Measurements from ENCODE around the gene ZSCAN22.

Gene ZSCAN22

DNA sequence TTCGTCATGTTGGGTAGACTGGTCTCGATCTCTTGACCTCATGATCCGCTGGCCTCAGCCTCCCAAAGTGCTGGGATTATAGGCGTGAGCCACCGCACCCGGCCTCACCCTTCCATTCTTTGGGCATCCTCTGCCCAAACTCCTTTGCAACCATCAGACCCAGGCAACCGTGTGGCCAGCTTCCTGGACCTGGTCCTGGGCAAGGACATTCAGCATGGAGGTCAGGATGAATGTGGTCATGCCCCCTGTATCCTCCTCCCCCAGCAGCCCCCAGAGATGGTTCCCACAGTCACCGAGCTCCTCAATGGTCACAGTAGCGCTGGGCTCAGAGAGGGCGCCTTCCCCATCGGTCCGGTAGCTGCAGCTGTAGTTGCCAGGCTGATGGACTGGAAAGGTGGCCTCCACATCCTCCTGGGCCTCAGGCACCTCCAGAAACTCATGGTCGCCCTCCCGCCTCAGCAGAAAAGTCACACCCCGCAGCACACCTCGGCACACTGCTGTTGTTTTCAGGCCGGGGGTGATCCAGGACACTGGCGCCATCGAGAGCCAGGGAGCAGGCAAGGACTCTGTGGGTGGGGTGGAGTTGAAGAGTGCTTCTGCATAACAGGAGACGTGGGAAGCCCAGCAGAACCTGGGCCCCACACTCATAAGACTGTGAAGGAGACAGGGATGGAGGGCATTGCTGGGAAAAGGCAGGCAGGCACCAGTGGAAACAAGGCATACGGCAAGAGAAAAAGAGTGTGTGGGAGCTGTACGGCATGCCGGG, 25.4 kb downstream of the ZSCAN22 start:
- no peak for DNase-seq

DNA sequence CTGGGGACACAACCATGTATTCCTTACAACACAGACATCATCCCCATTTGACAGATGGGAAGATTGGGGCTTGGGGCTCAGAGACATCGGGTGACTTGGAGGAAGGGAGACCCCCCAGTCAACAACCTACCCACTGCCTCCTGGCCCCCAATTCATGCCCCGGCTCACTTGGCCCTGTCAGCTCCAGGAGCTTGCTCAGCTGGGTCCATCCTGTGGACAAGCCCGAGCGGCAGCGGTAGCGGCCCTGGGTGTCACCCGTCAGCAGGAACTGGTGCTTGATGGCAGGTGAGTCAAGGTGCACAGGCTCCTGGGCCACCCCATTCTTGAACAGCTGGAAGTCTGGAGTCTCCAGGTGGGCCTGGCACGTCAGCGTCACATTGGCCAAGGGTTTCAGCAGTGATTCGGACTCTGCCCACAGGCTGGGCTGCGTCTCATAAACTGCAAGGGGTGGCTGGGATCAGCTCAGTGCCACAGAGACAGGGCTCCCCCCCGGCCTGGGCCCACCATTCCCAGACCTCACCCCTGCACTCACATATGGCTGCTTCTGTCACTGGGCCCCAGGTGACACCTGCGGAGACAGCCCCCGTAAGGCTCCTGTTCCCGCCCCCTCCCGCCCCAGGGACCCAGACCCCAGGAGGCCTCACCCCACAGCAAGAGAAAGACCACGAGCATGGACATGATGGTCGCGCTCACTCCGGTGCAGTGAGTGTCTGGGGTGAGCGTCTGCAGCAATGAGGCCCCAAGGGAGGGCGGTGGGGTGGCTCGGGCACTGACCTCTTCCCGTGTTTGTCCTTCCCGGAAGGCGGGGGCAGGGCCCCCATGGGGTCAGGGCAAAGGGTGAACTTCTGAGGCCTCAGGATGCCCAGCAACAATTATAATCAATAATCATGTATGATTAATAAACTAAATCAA, 26.2 kb downstream of the ZSCAN22 start, which contains the start of gene A1BG:
Gene A1BG (minus strand): TSS at position 733 of the 912 bp plus-strand sequence. CDS start 55 bp downstream, at position 678.
- no peak for DNase-seq

DNA sequence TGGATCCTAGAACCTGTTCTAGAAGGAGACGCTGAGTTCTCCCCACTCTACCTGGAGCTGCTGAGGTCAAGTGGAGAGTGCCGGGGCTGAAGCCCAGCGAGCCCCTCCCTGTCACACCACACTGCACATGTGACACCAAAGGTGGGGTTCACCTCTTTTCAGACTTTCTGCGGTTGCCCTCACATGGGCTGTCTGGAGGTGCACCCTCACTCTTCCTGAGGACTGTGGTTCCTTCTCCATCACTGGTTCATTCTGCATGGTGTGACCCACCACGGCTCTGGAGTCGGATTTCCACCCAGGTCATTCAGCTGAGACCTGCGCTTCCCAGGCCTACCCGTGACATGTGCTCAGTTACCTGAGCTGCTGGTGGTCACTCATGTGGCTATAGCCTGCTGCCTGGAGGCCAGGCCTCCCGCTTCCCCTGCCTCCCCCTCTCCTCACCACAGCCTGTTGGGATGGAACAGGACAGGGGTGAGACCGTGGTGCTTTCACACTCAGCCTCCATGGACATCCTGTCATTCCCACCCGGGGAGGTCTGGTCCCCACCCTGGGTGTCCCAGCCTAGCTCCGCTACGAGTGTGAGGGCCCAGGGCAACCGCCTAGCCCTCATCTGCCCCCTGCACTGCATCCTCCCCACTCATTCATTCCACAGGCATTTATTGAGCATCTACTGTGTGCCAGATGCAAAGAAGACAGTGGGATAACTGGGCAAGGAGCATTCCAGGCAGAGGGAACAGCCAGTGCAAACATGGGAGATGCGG, 27.1 kb downstream of the ZSCAN22 start:
- DNase-seq = no peak

DNA sequence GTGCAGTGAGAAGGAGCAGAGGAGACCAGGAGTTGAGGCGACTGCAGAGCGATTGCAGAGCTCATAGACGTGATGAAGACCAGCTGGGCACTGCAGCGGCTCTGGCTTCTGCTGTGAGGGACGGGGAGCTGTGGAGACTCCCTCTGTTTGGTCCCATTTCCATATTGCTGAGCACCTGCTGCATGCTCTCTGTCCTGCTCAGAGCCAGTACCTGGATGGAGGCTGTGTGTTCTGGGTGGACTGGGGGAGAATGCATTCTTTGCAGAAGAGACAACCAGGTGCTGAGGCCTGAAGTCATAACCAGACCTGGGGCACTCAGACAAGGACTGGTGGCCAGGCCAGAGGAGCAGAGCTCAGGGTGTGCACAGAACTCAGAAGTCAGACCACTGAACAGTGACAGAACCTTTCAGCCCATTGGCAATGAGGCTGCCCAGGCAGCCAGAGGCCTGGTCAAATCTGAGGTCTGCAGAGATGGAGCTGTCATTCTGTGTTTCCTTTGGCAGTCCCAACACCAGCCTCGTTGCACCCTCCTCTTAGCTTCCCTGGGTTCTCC, 27.8 kb downstream of the ZSCAN22 start:
- no peak for DNase-seq

DNA sequence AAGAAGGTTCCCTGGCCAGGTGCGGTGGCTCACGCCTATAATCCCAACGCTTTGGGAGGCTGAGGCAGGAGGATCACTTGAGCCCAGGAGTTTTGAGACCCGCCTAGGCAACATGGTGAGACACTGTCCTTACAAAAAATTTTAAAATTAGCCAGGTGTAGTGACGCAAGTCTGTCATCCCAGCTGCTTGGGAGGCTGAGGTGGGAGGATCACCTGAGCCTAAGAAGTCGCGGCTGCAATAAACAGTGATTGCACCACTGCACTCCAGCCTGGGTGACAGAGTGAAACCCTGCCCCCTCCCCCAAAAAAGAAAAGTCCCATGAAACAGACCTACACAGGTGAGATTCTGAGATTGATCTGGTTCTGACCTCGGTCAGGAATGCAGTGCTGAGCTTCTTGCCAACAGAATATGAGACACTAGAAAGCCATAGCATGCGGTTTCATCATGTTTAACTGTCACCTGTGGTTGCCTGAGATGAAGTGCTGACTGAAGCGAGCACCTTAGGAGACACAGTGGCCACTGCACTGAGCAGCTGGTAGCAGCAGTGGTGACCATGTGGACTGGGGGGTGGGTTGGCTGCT, 28.5 kb downstream of the ZSCAN22 start:
- no peak for DNase-seq

DNA sequence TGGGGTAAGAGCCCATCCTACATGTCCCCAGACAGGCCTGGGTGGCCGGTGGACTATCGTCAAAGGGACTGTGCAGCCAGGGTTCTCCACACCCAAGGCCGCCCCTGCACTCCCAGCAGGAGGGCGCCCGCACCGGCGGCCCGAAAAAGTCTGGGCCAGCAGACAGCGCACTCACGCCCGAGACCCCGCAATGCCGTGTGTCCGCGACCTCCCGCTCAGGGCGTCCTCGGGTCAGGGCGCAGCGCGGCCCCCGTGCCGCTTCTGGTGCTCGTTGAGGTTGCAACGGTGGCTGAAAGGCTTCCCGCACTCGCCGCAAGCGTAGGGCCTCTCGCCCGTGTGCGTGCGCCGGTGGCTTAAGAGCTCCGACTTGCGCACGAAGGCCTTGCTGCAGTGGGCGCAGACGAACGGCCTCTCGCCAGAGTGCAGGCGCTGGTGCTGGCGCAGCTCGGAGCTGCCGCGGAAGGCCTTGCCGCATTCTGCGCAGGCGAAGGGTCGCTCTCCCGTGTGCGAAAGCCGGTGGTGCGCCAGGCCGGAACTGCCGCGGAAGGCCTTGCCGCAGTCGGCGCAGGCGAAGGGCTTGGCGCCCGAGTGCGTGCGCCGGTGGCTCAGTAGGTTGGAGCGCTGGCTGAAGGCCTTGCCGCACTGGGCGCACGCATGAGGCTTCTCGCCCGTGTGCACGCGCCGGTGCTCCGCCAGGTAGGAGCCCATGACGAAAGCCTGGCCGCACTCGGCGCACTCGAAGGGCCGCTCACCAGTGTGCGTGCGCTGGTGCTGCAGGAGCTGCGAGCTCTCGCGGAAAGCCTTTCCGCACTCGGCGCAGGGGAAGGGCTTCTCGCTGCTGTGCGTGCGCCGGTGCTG, 29.3 kb downstream of the ZSCAN22 start:
- peak; percentile 33 for DNase-seq

DNA sequence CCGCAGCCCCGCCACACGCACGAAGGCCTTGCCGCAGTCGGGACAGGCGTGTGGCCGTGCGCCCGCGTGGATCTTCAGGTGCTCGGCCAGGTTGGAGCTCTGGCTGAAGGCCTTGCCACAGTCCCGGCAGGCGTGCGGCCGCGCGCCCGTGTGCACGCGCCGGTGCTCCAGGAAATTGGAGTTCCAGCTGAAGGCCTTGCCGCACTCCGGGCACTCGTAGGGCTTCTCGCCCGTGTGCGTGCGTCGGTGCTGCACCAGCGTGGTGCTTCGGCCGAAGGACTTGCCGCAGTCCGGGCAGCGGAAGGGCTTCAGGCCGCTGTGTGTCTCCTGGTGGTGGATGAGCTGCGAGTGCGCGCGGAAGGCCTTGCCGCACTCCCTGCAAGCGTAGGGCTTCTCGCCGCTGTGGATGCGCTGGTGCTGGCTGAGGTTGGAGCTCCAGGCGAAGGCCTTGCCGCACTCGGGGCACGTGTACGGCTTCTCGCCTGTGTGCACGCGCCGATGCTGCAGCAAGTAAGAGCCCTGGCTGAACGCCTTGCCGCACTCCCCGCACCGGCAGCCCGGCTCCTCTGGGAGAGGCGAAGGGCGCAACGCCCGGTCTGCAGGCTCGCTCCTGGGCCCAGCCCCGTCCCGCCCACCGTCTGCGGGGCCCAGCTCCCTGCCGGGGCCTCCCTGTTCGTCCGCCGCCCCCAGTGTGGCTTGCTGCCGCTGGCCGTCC, 30.1 kb downstream of the ZSCAN22 start:
- DNase-seq = peak; percentile 24

DNA sequence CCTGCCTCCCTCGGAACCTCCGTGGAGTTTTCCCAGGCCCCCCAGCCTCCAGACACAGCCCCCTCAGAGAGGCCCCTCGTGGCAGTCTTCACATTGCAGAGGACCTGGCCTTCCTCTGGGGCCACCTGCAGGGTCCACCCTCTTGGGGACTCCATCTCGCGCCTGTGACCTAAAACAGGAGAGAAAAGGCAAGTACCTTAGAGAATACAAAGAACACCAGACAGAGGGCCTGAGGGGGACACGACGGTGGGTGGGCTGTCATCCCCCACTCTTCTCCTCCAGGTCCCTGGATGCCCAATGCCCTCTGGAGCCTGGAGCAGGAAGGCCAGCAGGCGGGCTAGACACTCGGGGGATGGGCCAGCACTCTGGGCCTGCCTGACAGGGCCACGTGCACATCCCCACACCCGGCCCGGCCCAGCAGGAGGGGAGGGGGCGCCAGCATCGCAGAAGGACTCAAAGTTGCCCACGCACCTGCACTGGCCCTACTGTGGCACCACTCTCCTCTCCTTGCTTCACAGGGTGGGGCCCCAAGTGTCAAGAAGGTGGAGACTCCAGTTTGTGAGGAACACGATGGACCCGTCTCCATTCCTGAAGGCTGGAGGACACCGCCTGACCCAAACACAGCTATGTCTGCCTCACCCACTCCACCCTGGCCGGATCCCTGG, 30.8 kb downstream of the ZSCAN22 start:
- no peak for DNase-seq

DNA sequence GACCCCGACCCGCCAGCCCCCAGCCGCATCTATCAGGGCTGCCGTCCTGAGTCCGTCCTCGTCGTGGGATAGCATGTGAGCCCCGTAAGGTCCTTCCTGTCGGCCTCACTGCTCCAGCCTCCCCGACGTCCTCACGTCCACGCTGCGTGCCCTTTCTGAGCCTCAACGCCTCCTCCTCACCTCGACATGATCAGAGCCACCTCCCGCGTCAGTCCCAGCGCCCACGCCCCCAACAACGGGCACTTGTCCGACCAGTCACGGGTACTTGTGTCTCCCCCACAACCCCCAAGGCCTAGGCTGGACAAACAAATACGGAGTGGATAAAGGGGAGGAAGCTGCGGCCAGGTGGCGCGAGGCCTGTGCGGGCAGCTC, 35.1 kb downstream of the ZSCAN22 start:
- DNase-seq = peak; percentile 53

DNA sequence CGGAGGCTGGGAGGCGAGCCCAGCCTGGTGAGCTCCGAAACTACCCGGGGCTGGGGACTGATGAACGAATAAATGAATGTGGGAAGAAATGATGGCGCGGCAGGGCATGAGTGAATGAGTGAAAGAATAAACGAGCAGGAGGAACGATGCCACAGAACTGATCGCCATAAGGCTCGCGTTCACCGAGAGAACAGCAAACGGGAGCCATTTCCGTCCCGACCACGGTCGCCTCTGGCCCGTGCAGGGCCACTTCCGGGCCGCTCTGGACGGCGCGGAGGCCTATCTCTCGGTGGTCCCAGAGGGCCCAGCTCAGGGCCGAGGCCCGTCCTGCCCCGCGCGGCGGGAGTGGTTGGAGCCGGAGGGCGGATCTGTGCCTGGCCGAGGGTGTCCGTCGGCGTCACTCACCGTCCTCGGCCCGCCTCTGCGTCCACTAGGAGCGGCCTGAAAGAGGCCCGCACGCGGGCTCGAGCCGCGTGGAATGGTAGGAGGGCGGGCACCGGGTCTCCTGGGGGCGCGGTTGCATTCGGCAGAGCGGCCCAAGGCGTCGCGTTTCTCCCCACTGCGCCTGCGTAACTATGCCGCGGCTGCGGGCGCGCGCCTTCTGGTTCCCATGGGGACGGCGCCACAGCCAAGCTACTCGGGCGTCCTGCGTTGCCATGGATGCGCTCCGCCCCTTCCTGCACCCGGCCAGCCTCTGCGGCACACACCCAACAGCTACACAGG, 35.6 kb downstream of the ZSCAN22 start, which contains the start of gene ZNF497:
Gene ZNF497 (minus strand): TSS at position 480 of the 723 bp plus-strand sequence. CDS start 5,116 bp downstream, outside the sequence.
- DNase-seq = peak; percentile 96

DNA sequence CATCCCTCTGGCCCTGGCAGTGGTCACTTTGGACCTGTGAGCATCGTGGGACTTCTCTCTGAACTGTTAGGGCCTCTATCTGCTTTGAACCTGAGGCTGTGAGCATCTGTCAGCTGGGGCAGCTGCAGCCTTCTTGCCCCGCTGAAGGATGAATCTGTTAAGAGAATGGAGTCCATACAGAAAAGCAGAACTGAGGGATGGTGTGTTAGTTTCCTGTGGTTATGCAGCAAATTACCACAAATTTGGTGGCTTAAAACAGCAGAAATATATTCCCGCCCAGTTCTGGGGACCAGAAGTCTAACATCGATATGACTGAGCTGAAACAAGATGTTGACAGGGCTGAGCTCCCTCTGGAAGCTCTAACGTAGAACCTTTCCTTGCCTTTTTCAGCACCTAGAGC, 37.4 kb downstream of the ZSCAN22 start:
- DNase-seq = no peak

DNA sequence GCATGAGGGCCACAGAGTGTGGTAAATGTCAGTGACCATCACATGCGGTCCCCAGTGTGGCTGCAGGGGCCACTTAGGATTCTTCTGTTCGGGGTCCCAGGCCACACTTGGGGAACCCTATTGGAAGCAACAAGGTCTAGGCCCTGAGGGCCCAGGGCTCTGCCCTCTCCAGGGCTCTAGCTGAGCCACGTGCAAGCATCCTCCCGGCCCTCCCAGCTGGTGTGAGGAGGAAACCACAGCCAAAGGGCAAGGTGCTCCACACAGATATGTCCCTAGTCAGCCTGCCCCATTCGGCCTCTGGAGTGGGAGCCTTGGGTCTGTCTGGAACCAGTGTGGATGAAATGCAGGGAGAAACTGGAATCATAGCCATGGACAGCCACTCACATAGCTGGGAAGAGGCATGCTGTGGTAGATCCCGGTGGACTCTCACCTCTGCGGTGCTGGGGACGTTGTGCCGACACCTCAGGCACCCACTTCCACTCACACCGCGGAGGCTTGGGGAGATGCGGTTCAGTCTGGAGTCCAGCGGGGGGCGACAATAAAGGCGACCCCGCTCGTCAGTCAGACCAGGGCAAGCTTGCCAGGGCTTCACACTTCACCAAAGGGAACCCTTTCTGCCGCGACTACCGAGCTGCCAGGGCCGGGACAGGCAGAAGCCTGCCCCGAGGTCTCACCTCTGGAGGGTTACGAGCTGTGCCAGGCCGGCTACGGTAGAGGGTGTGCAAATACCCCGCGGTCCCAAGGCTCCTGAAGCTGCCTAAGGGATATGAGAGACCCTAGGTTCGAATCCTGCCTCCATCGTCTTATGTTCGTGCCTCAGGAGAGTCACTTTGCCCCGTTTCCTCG, 40.0 kb downstream of the ZSCAN22 start:
- DNase-seq = no peak

DNA sequence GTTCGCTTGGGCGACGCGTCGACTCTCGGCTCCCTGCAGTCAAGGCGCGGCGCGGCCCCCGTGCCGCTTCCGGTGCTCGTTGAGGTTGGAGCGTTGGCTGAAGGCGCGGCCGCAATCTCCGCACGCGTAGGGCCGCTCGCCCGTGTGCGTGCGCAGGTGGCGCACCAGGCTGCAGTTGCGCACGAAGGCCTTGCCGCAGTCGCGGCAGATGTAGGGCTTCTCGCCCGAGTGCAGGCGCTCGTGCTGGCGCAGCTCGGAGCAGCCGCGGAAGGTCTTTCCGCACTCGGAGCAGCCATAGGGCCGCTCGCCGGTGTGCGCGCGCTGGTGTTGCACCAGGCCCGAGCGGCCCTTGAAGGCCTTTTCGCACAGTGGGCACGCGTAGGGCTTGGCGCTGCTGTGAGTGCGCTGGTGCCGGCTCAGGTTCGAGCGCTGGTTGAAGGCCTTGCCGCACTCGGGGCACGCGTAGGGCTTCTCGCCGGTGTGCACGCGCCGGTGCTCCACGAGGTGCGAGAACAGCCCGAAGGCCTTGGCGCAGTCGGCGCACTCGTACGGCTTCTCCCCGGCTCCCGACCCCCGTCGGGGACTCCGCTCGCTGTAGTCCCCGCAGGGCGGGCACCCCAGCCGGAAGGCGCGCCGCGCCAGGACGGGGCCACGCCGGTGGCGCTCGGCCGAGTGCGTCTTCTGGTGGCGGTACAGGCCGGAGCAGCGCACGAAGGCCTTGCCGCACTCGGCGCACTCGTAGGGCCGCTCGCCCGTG, 41.1 kb downstream of the ZSCAN22 start:
- DNase-seq = no peak

DNA sequence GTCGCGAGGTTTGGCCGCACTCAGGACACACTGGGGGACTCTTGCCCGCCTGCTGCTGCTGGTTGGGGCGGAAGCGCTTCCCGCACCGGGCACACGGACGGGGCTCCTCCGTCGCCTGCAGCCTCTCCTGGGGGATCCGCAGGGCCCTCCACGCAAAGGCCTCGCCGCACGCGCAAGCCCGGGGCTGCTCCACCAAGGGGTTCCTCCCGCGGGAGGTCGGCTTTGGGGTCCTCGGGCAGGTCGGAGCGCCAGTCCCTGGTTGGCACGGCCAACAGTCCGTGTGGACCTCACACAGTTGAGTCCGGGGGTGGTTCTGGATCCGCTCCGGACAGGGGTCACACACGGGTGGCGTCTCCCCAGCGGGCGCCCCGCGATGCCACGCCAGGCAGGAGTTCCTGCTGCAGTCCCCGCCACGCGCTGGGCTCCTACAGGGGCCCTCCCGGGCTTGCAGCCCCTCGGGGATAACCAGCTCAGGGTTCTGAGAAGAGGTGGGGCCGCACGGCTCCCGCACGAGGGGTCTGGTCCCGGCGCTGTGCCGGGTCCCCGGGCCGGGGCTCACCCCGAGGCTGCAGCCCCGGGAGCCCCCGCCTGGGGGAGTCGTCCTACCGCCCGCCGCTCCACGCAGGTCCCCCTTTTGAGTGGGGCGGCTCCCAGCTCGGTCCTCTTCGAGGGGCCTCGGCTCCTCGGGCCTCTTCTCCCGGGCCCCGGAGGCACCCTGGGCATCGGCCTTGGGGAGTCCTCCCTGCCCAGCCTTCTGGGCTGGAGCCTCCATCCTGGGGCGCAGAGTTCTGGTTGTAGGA, 42.0 kb downstream of the ZSCAN22 start:
- no peak for DNase-seq

DNA sequence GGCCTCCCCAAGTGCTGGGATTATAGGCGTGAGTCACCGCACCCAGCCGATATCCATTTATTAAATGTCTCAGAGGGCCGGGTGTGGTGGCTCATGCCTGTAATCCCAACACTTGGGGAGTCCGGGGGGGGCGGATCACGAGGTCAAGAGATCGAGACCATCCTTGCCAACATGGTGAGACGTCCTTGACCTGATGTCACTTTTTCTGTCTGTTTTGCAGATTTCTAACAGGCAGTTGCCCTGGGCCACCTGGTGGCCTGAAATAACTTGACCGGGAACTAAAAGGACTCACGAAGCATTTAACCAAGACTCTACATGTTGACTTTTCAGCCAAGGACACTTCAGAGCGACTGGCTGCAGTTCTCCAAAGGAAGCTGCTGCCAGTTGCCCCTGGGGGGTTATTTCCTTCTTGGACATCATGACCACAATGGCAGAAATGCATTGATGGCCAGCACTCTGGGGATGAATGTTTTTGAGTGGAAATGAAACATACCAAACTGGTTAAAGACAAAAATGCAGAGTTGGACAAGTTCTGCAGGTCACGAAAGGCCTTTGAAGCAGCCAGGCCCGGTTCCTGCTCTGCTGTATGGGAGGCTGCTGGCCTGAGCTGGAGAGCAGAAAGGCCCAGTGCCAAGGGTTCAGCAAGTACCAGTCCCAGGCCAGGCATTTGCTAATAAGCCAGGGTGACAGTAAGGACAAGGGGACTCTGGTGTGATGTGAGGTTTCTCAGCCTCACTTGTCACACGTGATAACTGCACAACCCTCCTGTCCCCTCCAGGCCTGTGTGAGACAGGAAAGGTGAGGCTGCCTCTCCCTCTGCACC, 45.7 kb downstream of the ZSCAN22 start:
- DNase-seq = no peak

DNA sequence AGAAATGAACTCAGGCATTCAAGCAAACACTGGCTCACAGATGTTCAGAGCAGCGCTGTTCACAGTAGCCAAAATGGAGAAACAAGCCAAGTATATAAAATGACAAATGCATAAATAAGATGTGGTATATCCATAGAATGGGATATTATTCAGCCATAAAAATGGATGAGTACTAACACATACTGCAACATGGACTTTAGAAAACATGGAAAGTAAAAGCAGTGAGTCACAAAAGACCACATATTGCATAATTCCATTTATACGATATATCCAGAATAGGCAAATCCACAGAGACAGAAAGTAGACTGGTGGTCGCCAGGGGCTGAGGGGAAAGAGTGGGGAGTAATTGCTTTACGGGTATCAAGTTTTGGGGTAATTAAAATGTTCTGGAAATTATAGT, 47.4 kb downstream of the ZSCAN22 start:
- no peak for DNase-seq
